ENCODE data around the gene DYNLT2.
"Not testable (repeated sequence)": the region's sequence is repeated elsewhere in the genome, so short reads cannot be mapped to it uniquely, and the experiment has no call there.

Gene DYNLT2

GRCh38 chr6:169701954-169702839 lies 49.2 kb downstream of the DYNLT2 start, which contains the start of the genes C6orf120 and WDR27:
Gene C6orf120 (plus strand): TSS chr6:169702126. CDS start chr6:169702460, 334 bp downstream.
Gene WDR27 (minus strand): TSS chr6:169702029. CDS start chr6:169689005, 13,024 bp downstream.
- DNase-seq (ENCODE audit: low read depth in 1 of 2, low spot score in 1 of 2): peak; percentile 91 to 98

GRCh38 chr6:169701311-169701953 lies 49.9 kb downstream of the DYNLT2 start:
- DNase-seq (ENCODE audit: low read depth in 1 of 2, low spot score in 1 of 2): no peak

DNA sequence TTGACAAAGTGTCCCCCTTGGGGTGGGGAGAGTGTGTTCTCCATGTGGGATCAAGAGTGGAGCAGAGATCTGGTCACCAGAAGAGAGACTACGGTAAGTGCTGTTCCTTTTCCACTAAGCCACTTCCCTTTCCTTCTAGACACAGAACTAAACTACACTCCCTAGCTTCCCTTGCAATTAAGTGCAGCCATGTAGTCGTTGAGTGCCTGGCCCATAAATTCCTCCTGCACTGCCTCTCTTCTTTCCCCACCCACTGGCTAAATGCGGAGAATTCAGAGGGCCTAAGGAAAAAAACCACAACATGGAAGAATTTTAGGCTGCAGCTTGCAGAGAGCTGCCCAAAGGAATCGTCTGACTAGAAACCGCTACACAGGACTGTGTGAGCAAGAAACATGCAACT lies 51.1 kb downstream of the DYNLT2 start:
- no peak for DNase-seq (ENCODE audit: low read depth in 1 of 2, low spot score in 1 of 2)

DNA sequence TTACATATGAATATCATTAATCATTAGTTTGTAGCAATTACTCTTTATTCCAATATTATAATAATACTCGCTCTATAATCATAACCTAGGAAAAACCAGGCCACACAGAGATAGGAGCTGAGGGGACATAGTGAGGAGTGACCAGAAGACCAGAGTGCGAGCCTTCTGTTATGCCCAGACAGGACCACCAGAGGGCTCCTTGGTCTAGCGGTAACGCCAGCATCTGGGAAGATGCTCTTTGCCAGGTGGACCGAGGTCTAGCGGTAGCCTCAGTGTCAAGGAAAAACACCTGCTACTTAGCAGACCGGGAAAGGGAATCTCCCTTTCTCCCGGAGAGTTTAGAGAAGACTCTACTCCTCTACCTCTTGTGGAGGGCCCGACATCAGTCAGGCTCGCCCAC lies 54.3 kb downstream of the DYNLT2 start:
- not testable (repeated sequence) for DNase-seq (ENCODE audit: low read depth in 1 of 2, low spot score in 1 of 2)

DNA sequence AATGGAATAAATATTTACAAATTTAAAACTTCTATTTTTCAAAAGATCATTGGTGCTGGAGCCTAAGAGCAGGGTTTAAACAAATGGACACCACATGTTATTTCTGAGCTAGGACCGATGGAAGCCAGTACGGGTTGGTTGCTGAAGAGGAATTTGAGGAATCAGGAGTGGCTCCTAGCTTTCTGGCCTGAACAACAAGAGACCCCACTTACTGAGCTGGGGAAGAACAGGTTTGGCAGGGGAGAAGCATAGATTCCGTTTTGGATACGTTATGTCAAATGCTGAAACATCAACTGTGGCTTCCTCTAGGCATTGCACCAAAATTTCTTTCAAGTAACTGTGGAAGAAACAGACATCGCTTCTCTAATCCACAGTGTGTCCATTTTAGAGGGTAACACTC lies 56.2 kb downstream of the DYNLT2 start:
- DNase-seq (ENCODE audit: low read depth in 1 of 2, low spot score in 1 of 2): no peak

DNA sequence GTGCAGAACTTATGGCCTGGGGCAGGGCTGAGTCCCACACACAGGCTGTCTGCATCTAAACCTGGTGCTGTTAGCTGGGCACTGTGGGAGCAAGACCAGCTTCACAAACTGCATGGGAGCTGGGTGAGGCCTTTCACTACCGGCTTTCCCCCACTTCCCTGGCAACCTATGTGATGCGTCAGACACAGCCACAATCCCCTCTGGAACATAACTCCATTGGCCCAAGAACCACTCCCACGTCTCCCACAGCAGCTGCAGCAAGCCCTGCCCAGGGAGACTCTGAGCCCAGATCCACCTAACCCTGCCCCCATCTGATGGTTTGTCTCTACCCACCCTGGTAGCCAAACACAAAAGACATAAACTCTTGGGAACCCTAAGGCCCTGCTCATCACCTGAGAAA lies 58.9 kb downstream of the DYNLT2 start:
- no peak for DNase-seq (ENCODE audit: low read depth in 1 of 2, low spot score in 1 of 2)

DNA sequence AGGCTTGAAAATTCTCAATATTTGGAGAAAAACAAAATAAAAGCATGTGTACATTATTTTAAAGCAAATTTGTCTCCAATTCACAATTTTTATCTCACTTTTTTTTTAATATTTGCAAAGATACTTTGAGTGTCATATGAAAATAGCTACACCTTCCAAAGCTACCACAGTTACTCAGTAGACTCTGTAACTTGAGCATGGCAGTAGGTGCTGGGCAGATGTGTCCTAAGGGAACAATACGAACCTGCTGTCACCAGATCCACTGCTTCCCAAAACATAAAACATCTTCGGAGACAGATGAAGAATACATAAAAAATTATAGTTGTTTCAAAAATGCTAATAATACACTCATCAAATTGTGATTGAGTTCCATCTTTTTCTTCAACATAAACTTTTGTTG lies 60.1 kb downstream of the DYNLT2 start:
- DNase-seq (ENCODE audit: low read depth in 1 of 2, low spot score in 1 of 2): no peak

All from stimulated activated CD4-positive, alpha-beta T cell treated with anti-CD3 and anti-CD28 coated beads, Interleukin-15, amount 100 ng/mL, for 1 hour (primary cell).